Measurements from ENCODE around the gene KRT6B.
"Not testable (repeated sequence)": the region's sequence is repeated elsewhere in the genome, so short reads cannot be mapped to it uniquely, and the experiment has no call there.

Gene KRT6B

DNA sequence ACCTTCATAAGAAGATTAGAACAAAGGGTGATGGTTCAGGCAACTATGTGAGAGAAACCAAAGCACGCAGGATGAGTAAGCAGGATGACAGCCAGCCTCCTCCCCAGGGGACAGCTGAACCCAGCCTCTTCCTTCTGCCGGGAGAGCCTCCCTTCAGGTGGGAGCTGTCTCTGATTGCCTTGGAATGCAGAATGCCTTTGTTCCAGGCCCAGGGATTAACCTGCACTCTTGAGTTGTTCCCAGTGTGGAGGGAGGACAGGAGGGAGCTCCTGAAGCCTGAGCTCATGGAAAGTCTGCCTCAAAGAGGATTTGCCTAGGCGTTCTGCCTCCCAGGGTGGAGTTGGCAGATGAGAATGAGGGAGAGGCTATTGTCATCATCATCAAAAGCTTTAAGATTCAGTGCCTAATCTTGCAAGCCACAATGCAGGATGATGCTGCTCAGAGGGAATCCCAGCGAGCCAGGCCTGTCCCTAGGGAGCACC, 44.7 kb upstream of the KRT6B start:
- H3K4me3 ChIP-seq (ENCODE audit: low read depth, low read length) = no peak overlapping the region
- TF ChIP-seq, protein P1, sequence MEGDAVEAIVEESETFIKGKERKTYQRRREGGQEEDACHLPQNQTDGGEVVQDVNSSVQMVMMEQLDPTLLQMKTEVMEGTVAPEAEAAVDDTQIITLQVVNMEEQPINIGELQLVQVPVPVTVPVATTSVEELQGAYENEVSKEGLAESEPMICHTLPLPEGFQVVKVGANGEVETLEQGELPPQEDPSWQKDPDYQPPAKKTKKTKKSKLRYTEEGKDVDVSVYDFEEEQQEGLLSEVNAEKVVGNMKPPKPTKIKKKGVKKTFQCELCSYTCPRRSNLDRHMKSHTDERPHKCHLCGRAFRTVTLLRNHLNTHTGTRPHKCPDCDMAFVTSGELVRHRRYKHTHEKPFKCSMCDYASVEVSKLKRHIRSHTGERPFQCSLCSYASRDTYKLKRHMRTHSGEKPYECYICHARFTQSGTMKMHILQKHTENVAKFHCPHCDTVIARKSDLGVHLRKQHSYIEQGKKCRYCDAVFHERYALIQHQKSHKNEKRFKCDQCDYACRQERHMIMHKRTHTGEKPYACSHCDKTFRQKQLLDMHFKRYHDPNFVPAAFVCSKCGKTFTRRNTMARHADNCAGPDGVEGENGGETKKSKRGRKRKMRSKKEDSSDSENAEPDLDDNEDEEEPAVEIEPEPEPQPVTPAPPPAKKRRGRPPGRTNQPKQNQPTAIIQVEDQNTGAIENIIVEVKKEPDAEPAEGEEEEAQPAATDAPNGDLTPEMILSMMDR (IDR thresholded peaks at IDR 0.05; ENCODE audit: insufficient read depth, low read length, missing control alignments) = no peak
- DNase-seq (ENCODE audit: low read depth, low spot score) = peak; percentile 36
- ChIA-PET POLR2A (no interaction called here), CTCF (interaction anchor here (1.2 to 1.7 kb wide), 4 partner anchors 10 to 388 kb away, joined by 3 to 11 read pairs (median 4); no protein-coding TSS in a partner anchor)

DNA sequence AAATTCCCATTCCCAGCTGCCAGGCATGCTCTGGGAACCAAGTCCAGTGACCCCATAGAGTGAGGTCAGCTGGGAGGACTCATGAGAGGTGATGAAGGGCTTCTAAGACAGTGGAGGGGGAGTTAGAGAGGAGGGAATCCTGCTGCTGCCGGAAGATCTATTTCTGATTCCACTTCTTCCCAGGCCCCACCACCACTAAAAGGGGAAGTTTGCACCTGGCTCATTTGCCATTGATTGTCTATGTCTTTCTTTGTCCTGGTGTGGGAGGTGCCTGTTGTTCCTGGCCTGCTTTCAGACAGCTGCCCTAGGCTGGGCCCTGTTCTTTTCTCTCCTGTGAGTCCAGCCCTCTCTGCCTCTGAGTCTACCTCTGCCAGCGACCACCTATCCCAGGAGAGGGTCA, 44.1 kb upstream of the KRT6B start:
- H3K4me3 ChIP-seq (ENCODE audit: low read depth, low read length) = no peak overlapping the region
- DNase-seq (ENCODE audit: low read depth, low spot score) = no peak
- ChIA-PET POLR2A (no interaction called here), CTCF (interaction anchor here (1.0 to 1.7 kb wide), 5 partner anchors 11 to 389 kb away, joined by 3 to 11 read pairs (median 3); no protein-coding TSS in a partner anchor)
- TF ChIP-seq, protein P1 (IDR thresholded peaks at IDR 0.05; ENCODE audit: insufficient read depth, low read length, missing control alignments) = no peak

DNA sequence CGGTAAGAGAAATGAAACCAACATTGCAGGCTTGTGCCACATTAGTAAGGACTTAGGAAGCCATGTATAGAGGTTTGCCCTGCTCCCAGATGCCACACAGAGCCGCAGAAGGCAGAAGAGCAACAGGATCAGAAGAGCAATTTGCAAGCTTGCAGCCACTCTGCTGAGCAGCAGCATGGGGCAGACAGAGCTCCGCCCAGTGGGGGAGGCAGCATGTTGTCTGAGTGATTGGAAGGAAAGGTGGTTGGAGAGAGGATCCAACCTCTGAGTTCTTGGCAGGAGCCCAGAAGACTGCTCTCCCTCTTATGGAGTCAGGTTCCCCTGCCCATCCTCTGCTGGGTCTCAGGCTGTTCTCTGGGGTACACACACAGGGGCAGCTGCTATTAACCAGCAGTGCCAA, 43.4 kb upstream of the KRT6B start:
- DNase-seq (ENCODE audit: low read depth, low spot score) = no peak
- H3K4me3 ChIP-seq (ENCODE audit: low read depth, low read length) = no peak overlapping the region
- ChIA-PET CTCF (interaction anchor here (1.0 to 3.2 kb wide), 3 partner anchors 12 to 123 kb away, joined by 3 to 18 read pairs (median 6); no protein-coding TSS in a partner anchor), POLR2A (no interaction called here)
- TF ChIP-seq, protein P1 (IDR thresholded peaks at IDR 0.05; ENCODE audit: insufficient read depth, low read length, missing control alignments) = no peak

DNA sequence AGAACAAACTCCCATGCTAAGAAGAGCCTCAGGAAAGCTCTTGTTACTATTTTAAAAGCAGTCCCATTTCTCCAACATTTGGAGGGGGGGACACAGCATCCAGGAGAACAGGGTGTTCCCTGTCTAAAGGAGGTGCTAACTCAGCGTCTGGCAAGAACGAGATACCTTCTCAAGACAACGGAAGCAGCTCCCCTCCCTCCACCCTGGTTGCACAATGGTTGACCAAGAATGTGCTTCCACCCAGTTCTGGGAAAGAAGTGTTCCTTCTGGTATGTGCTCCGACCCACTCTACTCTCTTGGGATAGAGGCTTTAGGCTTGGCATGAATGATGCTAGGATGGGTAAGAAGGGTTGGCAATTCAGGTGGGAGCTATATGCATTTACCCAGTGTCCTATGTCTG, 42.6 kb upstream of the KRT6B start:
- DNase-seq (ENCODE audit: low read depth, low spot score) = no peak
- POLR2A ChIA-PET = no interaction called here
- no peak overlapping the region for H3K4me3 ChIP-seq (ENCODE audit: low read depth, low read length)

DNA sequence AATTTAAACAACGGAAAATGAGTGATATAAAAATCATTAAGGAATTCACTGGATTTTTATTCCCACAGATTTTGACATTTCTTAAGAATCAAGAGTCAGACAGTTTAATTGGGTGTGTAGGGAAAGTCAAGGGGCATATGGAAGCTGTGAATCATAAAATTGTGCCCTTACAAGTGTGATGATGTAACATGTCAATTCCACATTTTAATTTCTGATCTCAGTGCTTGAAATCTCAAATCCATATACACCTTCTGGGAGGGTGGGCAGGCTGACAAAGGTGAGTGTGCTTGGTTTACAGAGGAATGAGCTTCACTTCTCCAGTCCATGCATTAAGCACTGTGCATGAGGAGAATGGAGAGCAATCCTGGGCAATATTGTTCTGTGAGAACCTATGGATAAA, 42.2 kb upstream of the KRT6B start:
- ChIA-PET CTCF (interaction anchor here (0.8 to 3.2 kb wide), 6 partner anchors 10 to 133 kb away, joined by 3 to 18 read pairs (median 4); no protein-coding TSS in a partner anchor), POLR2A (no interaction called here)
- TF ChIP-seq, protein P1 (IDR thresholded peaks at IDR 0.05; ENCODE audit: insufficient read depth, low read length, missing control alignments) = no peak
- DNase-seq (ENCODE audit: low read depth, low spot score) = no peak
- H3K4me3 ChIP-seq (ENCODE audit: low read depth, low read length) = no peak overlapping the region

More for the DNA sequence above, 42.6 kb upstream of the KRT6B start:
- CTCF ChIA-PET = interaction anchor here (0.8 to 3.2 kb wide), 5 partner anchors 13 to 134 kb away, joined by 3 to 18 read pairs (median 4); no protein-coding TSS in a partner anchor
- TF ChIP-seq, protein P1 (IDR thresholded peaks at IDR 0.05; ENCODE audit: insufficient read depth, low read length, missing control alignments) = no peak

DNA sequence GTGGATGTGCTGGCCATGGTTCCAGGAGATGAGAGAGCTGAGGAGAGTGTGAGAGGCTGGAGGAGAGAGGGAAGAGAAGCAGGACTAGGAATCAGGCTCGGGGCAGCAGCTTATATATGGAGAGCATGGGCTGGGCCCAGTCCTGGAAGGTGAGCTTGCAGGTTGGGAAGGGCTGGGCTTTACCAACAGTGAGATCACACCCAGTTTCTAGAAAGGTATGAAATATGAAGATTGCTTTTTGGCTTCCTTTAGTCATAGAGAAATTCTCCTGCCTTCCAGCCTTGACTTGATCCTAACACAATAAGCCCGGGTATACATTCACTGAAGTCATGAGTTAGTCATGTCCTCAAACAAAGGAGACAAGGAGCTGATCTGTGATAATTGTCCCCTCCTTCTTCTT, 41.2 kb upstream of the KRT6B start, which contains the start of gene KRT6A:
Gene KRT6A, minus strand, starts transcription at position 86 of the 400 bp plus-strand sequence. Its CDS starts 69 bp downstream, at position 17.
- no peak for DNase-seq (ENCODE audit: low read depth, low spot score)
- ChIA-PET POLR2A (no interaction called here), CTCF (interaction anchor here (1.2 to 3.2 kb wide), 2 partner anchors 9 to 14 kb away, joined by 3 to 18 read pairs; no protein-coding TSS in a partner anchor)
- H3K4me3 ChIP-seq (ENCODE audit: low read depth, low read length) = no peak within 1 kb of the TSS
- TF ChIP-seq, protein P1 (IDR thresholded peaks at IDR 0.05; ENCODE audit: insufficient read depth, low read length, missing control alignments) = no peak

DNA sequence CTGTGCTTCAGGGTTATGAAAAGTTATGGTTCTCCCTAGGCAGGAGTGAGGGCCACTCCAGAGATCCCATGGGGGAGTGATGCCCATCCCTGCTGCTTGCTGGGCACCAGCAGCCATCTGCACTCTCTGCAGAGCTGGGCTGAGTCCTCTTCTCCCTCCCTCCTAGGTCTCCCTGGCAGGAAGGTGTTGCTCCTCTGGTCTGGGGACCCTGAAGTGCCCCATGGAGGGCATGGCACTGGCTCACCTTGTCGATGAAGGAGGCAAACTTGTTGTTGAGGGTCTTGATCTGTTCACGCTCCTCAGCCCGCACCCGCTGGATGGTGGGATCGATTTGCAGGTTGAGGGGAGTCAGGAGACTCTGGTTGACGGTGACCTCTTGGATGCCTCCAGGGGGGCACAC, 40.5 kb upstream of the KRT6B start:
- POLR2A ChIA-PET, CTCF ChIA-PET: not testable (repeated sequence)

DNA sequence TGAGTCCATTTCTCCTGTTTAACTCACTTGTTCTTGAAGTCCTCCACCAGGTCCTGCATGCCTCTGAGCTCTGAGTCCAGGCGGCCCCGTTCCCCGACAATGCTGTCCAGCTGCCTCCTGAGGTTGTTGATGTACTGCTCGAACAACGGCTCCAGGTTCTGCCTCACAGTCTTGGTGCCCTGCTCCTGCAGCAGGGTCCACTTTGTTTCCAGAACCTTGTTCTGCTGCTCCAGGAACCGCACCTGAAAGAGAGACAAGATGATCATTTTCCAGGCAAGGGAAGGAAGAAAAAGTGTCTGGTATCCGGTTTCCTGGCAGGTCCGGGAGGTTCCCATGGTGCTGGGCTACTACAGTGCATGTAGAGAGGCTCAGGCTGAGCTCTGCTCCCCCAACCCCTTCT, 39.5 kb upstream of the KRT6B start:
- H3K4me3 ChIP-seq (ENCODE audit: low read depth, low read length); CTCF ChIA-PET; POLR2A ChIA-PET; DNase-seq (ENCODE audit: low read depth, low spot score): not testable (repeated sequence)

More for the DNA sequence above, 40.5 kb upstream of the KRT6B start:
- DNase-seq (ENCODE audit: low read depth, low spot score); H3K4me3 ChIP-seq (ENCODE audit: low read depth, low read length): not testable (repeated sequence)
